HG03571 (cell line): ENCODE results near the gene PLD3.

Experiments used
- ATAC-seq: cut with Tn5 transposase; IDR thresholded peaks from one replicate; pipeline ENCODE4 v1.9.1; 2021; ENCODE audit not compliant: unreplicated experiment

Gene PLD3, protein sequence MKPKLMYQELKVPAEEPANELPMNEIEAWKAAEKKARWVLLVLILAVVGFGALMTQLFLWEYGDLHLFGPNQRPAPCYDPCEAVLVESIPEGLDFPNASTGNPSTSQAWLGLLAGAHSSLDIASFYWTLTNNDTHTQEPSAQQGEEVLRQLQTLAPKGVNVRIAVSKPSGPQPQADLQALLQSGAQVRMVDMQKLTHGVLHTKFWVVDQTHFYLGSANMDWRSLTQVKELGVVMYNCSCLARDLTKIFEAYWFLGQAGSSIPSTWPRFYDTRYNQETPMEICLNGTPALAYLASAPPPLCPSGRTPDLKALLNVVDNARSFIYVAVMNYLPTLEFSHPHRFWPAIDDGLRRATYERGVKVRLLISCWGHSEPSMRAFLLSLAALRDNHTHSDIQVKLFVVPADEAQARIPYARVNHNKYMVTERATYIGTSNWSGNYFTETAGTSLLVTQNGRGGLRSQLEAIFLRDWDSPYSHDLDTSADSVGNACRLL

DNA sequence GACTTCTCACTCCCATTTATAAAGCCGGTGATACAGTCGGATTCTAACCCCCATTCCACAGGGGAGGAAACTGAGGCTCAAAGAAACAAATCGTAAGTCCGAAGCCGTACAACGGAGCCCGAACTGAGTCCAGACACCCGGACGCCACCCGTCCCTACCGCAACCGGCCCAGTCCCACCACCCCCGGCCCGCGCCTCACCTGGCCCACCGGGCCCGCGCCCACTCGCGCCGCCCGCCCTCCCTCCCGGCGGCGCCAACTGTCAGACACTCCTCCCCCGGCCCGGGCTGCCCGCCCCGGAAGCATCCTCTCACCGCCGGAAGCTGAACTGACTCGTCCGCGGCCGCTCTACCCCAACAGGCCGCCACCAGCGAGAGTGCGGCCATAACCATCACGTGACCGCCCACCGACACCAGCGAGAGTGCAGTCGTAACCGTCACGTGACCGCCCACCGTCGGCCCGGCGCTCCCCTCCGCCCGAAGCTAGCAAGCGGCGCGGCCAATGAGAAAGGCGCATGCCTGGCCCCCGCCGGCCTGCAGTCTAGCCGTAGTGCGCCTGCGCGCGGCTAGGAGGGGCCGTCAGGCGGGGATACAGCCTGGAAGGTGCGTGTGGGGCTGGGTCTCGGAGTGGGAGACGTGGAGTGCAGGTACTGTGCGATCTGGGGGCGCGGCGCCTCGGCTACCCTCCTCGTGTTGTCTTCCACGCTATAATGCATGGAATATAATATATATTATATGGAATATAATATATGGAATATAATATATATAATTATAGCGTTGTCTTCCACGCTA, at the start of gene PLD3, which contains the start of gene C19orf47:
Gene PLD3 (plus strand): TSS at position 571 of the 789 bp plus-strand sequence. CDS start 17,789 bp downstream, outside the sequence.
Gene C19orf47 (minus strand): TSS at position 273 of the 789 bp plus-strand sequence. CDS start 6,540 bp downstream, outside the sequence.
- ATAC-seq, result peak; percentile 85

DNA sequence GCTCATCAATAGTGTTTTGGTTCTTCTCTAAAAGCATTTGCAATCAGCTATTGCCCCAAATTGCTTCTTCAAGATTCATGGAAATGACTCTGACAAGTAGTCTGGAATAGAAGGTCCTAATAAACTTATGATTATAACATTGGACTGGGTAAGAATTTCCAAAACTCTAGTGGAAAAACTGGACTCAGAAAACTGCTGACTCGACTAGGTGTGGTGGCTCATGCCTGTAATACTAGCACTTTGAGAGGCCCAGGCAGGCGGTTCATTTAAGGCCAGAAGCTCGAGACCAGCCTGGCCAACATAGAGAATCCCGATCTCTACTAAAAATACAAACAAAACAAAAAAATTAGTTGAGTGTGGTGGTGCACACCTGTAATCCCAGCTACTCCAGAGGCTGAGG, 47.8 kb upstream of the PLD3 start:
- no peak for ATAC-seq

DNA sequence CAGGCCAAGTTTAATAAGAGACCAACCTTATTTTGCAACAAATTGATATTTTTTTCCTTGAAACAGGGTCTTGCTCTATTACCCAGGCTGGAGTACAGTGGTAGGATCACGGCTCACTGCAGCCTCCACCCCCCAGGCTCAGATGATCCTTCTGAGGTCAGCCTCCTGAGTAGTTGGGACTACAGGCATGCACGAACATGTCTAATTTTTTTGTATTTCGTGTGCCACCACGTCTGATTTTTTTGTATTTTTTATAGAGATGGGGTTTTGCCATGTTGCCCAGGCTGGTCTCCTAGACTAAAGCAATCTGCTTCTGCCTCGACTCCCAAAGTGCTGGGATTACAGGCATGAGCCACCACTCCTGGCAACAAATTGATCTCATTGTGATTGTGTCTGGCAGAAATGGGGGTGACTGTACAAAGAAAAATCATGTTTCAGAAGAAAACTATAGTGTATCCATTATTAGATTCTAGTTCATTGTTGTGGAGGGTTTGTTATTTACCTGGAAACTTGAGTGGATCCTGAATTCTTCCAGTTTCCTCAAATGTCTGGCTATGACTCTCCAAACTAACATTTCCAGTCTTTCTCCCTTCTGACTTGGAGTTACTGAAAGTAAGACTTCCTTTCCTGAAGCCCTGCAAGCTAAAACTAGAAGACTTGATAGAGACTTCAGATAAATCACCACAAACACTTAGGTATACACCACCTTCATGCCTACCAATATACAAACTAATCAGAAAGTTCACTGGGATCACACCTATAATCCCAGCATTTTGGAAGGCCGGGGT, 46.1 kb upstream of the PLD3 start:
- ATAC-seq, result no peak

DNA sequence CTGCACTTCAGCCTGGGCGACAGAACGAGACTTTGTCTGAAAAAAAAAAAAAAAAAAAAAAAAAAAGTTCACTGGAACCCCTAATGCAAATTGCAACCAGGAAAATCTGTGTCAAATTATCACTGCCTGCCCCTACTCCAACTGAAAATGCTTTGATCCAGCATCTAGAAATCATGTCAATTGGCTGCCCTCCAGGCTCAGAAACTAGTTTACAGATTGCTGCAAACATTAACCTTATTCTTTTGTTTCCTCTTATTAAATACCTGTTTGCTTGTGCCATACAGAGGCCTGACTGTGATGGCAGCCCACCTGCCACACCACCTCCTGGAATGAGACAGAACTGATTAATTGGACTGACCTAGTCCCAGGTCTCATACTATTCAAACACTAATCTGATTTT, 44.7 kb upstream of the PLD3 start:
- ATAC-seq, result no peak

DNA sequence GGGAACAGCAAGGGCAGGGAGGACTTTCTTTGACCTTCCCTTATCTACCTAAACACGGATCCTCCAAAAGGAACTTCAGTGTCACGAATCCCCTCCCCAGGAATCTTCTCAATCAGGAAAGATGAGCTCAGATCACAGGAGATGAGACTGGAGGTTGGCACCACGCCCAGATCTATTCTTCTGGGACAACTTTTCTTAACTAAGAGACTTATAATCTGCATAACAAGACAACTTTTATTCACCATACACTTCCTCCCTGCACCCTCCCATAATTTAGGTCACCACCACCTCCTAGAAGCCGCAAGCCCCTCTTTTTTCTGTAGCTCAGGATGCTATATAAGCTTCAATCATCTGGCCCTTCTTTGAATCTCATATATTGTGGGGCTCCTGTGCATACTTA, 44.2 kb upstream of the PLD3 start:
- no peak for ATAC-seq

DNA sequence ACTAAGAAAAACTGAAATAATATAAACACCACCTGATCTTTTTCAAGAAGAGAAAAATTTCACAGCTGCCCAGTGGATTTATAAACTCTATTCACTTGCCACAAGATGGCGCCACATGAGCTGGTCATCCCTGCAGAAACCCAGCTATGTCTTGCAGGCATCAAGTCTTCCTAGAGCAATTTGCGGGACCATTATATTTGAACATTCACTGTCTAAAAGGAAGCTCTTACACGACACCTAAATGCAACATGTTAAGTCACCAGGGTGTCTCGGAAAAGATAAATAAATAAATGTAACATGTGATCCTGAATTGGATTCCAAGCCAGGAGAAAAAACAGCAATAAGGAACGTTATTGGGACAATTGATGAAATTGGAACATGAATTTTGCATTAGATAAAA, 43.1 kb upstream of the PLD3 start:
- no peak for ATAC-seq

DNA sequence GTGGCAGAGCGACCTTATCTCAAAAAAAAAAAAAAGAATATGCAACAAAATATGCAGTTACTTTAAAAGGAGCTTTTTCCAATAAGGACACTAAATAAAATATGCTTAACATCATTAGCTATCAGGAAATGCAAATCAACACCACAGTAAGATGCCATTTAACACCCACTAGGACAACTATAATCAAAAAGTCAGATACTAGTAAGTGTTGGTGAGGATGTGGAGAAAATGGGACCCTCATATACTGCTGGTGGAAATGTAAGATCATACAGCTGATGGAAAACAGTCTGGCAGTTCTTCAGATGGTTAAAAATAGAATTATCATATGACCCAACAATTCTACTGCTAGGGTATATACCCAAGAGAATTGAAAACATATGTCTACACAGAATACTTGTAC, 38.8 kb upstream of the PLD3 start:
- ATAC-seq, result no peak

DNA sequence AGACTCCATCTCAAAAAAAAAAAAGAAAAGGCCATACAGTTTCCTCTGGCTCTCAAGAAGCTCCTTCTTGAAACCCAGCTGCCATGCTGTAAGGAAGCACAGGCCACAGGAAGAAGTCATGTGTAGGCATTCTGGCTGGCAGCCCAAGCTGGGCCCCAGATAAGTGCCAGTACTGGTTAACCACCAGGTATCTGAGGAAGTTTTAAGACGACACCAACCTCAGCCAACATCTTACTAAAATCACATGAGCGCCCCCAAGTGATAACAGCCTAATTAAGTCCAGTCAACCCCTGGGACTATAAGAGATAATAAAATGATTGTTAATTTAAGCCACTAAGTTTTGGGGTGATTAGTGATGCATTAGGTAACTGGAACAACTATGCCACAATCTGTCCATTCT, 36.0 kb upstream of the PLD3 start:
- ATAC-seq, result no peak

DNA sequence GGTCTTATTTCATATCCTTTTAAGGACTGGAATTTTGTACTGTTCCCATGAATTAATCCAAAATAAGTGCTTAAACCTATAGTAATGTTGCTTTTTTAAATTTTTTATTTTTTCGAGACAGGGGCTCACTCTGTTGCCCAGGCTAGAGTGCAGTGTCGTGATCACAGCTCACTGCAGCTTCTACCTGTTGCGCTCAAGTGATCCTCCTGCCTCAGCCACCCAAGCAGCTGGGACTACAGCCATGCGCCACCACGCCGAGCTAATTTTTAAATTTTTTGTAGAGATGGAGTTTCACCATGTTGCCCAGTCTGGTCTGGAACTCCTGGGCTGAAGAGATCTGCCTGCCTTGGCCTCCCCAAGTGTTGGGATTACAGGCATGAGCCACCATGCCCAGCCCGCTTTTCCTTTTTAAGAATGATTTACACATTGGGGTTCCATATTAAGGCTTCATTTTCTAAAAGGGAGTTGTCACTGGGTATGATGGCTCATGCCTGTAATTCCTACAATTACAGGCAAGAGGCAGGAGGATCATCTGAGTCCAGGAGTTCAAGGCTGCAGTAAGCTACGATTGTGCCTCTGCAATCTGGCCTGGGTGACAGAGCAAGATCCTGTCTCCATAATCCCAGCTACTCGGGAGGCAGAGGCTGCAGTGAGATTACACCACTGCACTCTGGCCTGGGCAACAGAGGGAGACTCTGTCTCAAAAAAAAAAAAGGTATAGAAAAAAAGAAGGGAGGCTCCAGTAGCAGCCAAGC, 35.1 kb upstream of the PLD3 start:
- ATAC-seq, result no peak

DNA sequence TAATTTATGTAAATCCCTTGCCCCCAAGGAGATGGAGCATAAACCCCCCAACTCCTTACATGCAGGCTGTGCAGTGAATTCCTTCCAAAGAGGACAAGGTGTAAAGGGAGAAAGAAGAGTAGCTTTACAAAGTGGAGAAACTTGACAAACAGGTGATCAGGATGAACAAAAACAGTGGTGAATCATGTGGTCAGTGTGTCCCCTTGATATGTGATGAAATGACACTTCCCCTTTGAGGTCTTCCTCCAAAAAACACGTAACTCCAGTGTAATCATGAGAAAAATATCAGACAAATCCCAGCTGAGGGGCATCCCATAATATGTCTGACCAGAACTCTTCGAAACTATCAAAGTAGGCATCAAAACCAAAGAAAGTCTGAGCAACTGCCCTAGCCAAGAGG, 33.8 kb upstream of the PLD3 start:
- no peak for ATAC-seq

DNA sequence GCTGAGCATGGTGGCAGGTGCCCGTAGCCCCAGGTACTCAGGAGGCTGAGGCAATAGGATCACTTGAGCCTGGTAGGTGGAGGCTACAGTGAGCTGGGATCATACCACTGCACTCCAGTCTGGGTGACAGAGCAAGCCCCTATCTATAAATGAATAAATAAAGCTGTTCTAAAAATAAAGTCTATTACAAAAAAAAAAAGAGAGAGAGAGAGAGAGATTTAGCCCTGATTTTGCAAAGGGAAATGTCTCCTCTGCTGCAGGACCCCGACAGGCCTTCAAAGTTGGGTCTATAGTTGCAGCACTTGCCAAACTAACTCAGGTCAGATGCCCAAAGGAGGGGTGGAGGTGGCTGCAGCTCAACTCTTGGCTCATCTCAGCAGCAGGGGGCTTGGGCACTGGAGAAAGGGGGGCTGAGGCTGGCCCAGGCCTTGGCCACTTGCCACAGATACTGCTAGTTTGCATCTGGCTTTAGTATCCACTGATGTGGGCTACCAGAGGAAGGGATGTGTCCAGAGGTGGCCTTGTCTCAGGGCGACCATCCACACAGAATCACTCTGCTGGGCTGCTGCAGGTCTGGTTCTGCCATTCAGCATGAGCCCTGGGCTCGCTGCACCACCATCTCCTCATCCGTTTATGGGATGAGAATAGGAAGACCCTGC, 32.6 kb upstream of the PLD3 start:
- ATAC-seq, result no peak

DNA sequence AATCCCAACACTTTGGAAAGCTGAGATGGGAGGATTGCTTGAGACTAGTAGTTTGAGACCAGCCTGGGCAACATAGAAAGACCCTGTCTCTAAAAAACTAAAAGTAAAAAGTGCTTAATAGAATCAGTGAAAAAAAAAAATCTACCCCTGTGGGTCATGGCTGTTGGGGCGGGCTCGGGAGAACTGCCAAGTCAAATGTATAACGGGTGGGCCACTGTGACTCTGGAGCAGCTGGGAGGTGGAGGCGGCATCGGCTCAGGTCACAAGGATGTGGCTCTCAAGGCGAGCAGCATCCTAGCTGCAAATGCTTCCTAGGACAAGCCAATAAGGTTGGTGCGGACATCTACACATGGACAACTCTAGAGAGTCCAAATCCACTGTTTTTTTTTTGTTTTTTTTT, 31.2 kb upstream of the PLD3 start:
- no peak for ATAC-seq

DNA sequence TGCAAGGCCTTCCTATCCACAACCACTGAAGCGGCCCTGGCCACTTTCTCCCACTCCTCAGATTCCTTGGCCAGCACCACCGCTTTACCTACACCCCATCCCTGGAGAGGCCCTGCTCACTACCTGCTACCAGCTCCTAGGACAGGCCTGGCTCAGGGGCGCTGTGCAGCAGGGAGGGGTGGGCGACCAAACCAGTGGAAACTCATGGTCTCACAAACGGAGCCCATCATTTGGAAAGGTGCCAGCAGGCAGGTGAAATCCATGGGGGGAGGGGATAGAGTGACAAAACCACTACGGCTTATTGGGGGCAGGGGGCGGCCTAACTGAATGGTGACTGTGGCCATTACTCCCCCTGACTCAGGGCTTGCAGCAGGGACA, 27.9 kb upstream of the PLD3 start:
- ATAC-seq, result no peak

DNA sequence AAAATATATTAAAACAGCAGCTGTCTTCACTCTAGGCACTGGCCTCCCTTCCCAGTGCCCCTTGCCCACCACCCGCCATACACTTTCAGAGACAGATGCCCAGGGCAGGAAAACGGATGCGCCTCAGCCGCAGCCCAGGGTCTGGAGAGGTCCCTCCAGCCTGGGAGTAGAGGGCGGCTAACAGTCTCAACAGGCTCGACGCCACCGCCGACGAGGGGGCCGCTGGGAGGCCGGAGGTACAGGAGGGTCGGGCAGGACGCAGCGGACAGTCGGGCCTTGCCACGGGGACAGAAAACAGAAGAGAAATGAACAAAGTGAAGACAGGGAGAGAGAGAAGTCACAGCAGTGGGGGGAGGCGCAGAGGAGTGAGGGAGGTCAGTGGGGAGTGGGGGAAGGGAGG, 27.4 kb upstream of the PLD3 start:
- ATAC-seq, result no peak

DNA sequence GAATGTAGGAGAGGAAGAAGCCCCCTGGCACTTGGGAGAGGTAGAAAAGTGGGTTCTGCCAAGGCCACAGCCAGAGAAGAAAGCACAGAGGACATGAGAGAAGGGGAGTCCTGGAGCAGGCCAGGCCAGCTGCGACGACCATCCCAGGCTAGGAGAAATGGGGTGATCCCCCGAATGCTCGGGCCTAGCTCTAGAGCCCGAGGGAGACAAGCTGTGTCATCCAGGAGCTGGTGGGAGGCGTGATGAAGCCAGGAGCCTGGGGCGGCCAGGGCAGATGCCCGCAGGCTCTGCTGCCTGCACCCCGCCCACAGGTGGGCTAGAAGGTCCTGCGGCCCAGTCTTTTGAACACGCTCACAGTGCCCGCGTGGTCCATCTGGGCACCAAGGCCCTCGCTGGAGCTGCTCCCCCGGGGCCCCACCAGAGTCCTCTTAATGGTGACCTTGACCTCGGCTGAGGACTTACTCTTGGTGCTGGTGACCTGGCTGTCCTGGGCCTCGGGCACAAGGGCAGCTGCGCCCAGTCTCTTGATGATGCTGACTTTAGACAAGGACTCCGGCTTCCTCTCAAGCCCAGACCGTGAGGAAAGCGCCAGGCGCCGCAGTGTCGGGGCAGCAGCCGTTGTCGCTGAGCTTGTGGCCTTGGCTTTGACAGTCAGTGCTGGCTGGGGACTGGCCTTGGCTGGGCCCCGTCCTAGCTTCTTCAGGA, 26.8 kb upstream of the PLD3 start:
- no peak for ATAC-seq

DNA sequence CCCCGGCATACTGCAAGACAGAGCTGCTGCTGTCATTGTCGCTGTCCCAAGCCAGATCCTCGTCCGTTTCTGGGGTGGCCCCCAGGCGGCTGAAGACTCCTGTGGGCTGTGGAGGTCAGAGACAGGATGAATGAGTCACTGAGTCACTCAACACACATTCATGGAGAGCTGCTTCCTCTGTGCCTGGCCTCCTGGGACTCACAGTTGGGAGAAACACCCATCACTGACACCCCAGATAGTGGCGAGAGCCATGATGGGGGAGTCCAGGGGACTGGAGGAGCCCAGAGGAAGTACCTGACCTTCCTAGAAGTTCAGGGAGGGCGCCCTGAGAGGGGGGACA, 26.3 kb upstream of the PLD3 start:
- ATAC-seq, result no peak

DNA sequence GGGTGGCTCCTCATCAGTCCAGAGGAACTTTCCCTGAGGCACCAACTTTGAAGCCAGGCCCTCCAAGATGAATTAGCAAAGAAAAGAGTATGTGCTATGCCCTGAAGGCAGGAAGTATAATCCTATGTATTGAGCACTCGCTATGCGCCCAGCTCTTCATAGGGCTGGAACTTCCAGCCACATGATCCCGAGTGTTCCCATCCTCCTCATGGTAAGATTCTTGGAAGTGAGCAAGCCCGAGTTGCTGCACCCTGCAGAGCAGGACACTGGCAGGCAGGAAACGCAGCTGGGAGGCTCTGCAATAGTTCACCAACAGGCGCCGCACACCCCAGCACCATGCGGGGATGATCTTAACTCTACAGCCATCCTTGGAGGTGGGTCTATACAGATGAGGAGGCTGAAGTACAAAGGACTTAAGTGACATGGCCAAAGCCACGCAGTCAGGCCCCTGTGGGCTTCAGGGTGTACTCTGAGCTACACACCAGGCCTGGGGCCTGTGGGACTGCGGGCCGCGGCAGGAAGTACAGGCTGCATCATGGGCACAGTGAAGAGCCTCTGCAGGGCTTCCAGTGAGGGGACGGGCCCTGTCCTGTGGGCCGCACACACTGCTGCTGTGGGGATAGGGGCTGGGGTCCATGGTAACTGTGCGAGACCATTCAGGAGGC, 25.4 kb upstream of the PLD3 start:
- no peak for ATAC-seq

DNA sequence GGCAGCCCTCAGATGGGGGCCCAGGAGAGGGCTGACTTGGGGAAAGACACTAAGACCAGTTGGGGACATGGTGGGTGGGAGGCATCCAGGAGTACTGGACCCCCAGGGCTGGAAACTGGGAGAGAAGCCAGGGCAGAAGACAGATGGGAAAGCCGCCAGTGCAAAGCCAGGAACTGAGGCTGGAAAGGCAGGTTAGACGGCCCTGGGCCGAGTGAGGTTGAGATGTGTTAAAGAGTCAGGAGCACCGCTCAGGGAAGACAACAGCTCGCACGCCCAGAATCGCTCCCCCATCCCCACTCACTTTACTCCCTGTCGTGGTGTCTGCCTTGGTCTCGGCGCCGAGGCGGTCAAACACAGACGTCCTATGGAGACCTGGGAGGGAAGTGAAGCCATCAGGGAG, 24.8 kb upstream of the PLD3 start:
- no peak for ATAC-seq

DNA sequence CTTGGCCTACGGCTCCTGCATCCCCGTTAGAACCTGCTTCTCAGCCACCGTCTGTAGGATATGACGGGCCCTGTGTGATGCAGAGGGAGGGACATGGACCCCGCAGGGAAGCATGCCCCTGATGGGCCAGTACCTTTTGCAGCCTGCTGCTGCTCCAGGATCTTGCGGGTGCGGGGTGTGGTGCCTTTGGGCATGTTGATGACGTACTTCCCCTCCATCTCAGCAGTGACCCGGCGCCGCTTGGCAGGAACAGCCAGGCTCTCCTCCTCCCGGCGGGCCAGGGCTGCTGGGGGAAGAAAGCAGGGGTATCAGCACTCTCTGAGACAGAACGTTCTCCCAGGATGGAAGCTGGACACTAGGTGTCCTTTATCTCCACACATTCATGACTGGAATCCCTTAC, 22.3 kb upstream of the PLD3 start:
- no peak for ATAC-seq
